ENCODE results near the gene ELOVL6.

ELOVL6 gene

GRCh38 chr4:110216129-110216528 lies 17.7 kb upstream of the ELOVL6 start:
- H3K36me3 ChIP-seq (ENCODE audit: insufficient read depth, low read depth, low read length) = no peaks in the 10 kb centered on the region
- H3K27me3 ChIP-seq (ENCODE audit: insufficient read depth, low read length) = no peaks in the 10 kb centered on the region
- peaks cover 6% of the 10 kb centered on the region; the same call in 1 of the 2 replicates for H3K4me1 ChIP-seq (ENCODE audit: insufficient read depth, low read length)
- H3K4me3 ChIP-seq (ENCODE audit: low read length) = no peak overlapping the region
- no peak overlapping the region for H3K27ac ChIP-seq (ENCODE audit: low read length)
- no peak overlapping the region for H3K9ac ChIP-seq (ENCODE audit: low read depth, low read length)
- peaks cover 6% of the 10 kb centered on the region; the same call in 1 of the 2 replicates for H3K9me3 ChIP-seq (ENCODE audit: insufficient read depth, low read depth, low read length)

GRCh38 chr4:110211770-110212061 lies 13.3 kb upstream of the ELOVL6 start:
- H3K9me3 ChIP-seq (ENCODE audit: insufficient read depth, low read depth, low read length) = no peaks in the 10 kb centered on the region
- H3K4me3 ChIP-seq (ENCODE audit: low read length) = no peak overlapping the region
- H3K36me3 ChIP-seq (ENCODE audit: insufficient read depth, low read depth, low read length) = no peaks in the 10 kb centered on the region
- H3K27me3 ChIP-seq (ENCODE audit: insufficient read depth, low read length) = no peaks in the 10 kb centered on the region
- H3K9ac ChIP-seq (ENCODE audit: low read depth, low read length) = no peak overlapping the region
- peaks cover 6% of the 10 kb centered on the region; the same call in 1 of the 2 replicates for H3K4me1 ChIP-seq (ENCODE audit: insufficient read depth, low read length)
- no peak overlapping the region for H3K27ac ChIP-seq (ENCODE audit: low read length)

- no peak overlapping the region for H3K4me3 ChIP-seq (ENCODE audit: low read length)
- no peaks in the 10 kb centered on the region for H3K27me3 ChIP-seq (ENCODE audit: insufficient read depth, low read length)
- no peak overlapping the region for H3K9ac ChIP-seq (ENCODE audit: low read depth, low read length)
- H3K27ac ChIP-seq (ENCODE audit: low read length) = no peak overlapping the region
- H3K36me3 ChIP-seq (ENCODE audit: insufficient read depth, low read depth, low read length) = no peaks in the 10 kb centered on the region
- H3K9me3 ChIP-seq (ENCODE audit: insufficient read depth, low read depth, low read length) = no peaks in the 10 kb centered on the region
- peaks cover 6% of the 10 kb centered on the region; the same call in 1 of the 2 replicates for H3K4me1 ChIP-seq (ENCODE audit: insufficient read depth, low read length)
These were observed 12.8 kb upstream of the ELOVL6 start for GRCh38 chr4:110211007-110211769.

- no peak overlapping the region for H3K9ac ChIP-seq (ENCODE audit: low read depth, low read length)
These were observed 10.0 kb upstream of the ELOVL6 start for GRCh38 chr4:110208419-110208818.

GRCh38 chr4:110207233-110207632 lies 8.8 kb upstream of the ELOVL6 start:
- no peak overlapping the region for H3K27ac ChIP-seq (ENCODE audit: low read length)
- no peak overlapping the region for H3K4me3 ChIP-seq (ENCODE audit: low read length)
- peaks cover 6% of the 10 kb centered on the region; the same call in 1 of the 2 replicates for H3K4me1 ChIP-seq (ENCODE audit: insufficient read depth, low read length)
- no peaks in the 10 kb centered on the region for H3K27me3 ChIP-seq (ENCODE audit: insufficient read depth, low read length)
- H3K9ac ChIP-seq (ENCODE audit: low read depth, low read length) = no peak overlapping the region
- H3K36me3 ChIP-seq (ENCODE audit: insufficient read depth, low read depth, low read length) = no peaks in the 10 kb centered on the region
- H3K9me3 ChIP-seq (ENCODE audit: insufficient read depth, low read depth, low read length) = no peaks in the 10 kb centered on the region

More at GRCh38 chr4:110208419-110208818, 10.0 kb upstream of the ELOVL6 start:
- Histone ChIP-seq H3K4me1 (ENCODE audit: insufficient read depth, low read length) (peaks cover 6% of the 10 kb centered on the region; the same call in 1 of the 2 replicates), H3K27me3 (ENCODE audit: insufficient read depth, low read length) (no peaks in the 10 kb centered on the region), H3K4me3 (ENCODE audit: low read length) (no peak overlapping the region), H3K36me3 (ENCODE audit: insufficient read depth, low read depth, low read length) (no peaks in the 10 kb centered on the region), H3K9me3 (ENCODE audit: insufficient read depth, low read depth, low read length) (no peaks in the 10 kb centered on the region), H3K27ac (ENCODE audit: low read length) (no peak overlapping the region)

- no peaks in the 10 kb centered on the region for H3K9me3 ChIP-seq (ENCODE audit: insufficient read depth, low read depth, low read length)
- no peaks in the 10 kb centered on the region for H3K27me3 ChIP-seq (ENCODE audit: insufficient read depth, low read length)
- no peak overlapping the region for H3K9ac ChIP-seq (ENCODE audit: low read depth, low read length)
- peaks cover 4% of the 10 kb centered on the region; the same call in 1 of the 2 replicates for H3K4me1 ChIP-seq (ENCODE audit: insufficient read depth, low read length)
- H3K36me3 ChIP-seq (ENCODE audit: insufficient read depth, low read depth, low read length) = no peaks in the 10 kb centered on the region
- H3K4me3 ChIP-seq (ENCODE audit: low read length) = no peak overlapping the region
- no peak overlapping the region for H3K27ac ChIP-seq (ENCODE audit: low read length)
These were observed 3.6 kb upstream of the ELOVL6 start for GRCh38 chr4:110202024-110202423.

- Histone ChIP-seq H3K9me3 (ENCODE audit: insufficient read depth, low read depth, low read length) (no peaks in the 10 kb centered on the region), H3K4me1 (ENCODE audit: insufficient read depth, low read length) (peaks cover 4% of the 10 kb centered on the region; the same call in 1 of the 2 replicates), H3K4me3 (ENCODE audit: low read length) (no peak overlapping the region), H3K9ac (ENCODE audit: low read depth, low read length) (no peak overlapping the region), H3K27ac (ENCODE audit: low read length) (no peak overlapping the region), H3K36me3 (ENCODE audit: insufficient read depth, low read depth, low read length) (no peaks in the 10 kb centered on the region), H3K27me3 (ENCODE audit: insufficient read depth, low read length) (no peaks in the 10 kb centered on the region)
These were observed 3.1 kb upstream of the ELOVL6 start for GRCh38 chr4:110201502-110201901.

- no peaks in the 10 kb centered on the region for H3K27me3 ChIP-seq (ENCODE audit: insufficient read depth, low read length)
- no peaks in the 10 kb centered on the region for H3K9me3 ChIP-seq (ENCODE audit: insufficient read depth, low read depth, low read length)
- no peak overlapping the region for H3K27ac ChIP-seq (ENCODE audit: low read length)
- H3K36me3 ChIP-seq (ENCODE audit: insufficient read depth, low read depth, low read length) = 0 out of 2 replicates have a peak, but pooled peaks cover 3% of the 10 kb centered on the region
- H3K4me3 ChIP-seq (ENCODE audit: low read length) = no peak overlapping the region
- peaks cover 7% of the 10 kb centered on the region; the same call in 1 of the 2 replicates for H3K4me1 ChIP-seq (ENCODE audit: insufficient read depth, low read length)
- no peak overlapping the region for H3K9ac ChIP-seq (ENCODE audit: low read depth, low read length)
These were observed 2.3 kb upstream of the ELOVL6 start for GRCh38 chr4:110200689-110201088.

GRCh38 chr4:110198049-110198434 lies 373 bp downstream of the ELOVL6 start:
- Histone ChIP-seq H3K9me3 (ENCODE audit: insufficient read depth, low read depth, low read length) (no peaks in the 10 kb centered on the region), H3K9ac (ENCODE audit: low read depth, low read length) (peak overlapping the region; percentile 99), H3K27ac (ENCODE audit: low read length) (peak overlapping the region; percentile 97), H3K27me3 (ENCODE audit: insufficient read depth, low read length) (no peaks in the 10 kb centered on the region), H3K36me3 (ENCODE audit: insufficient read depth, low read depth, low read length) (peaks cover 19% of the 10 kb centered on the region; the same call in 1 of the 2 replicates), H3K4me1 (ENCODE audit: insufficient read depth, low read length) (peaks cover 22% of the 10 kb centered on the region; the same call in 1 of the 2 replicates), H3K4me3 (ENCODE audit: low read length) (peak overlapping the region; percentile 96)

- Histone ChIP-seq H3K27ac (ENCODE audit: low read length) (peak overlapping the region; percentile 97), H3K9me3 (ENCODE audit: insufficient read depth, low read depth, low read length) (no peaks in the 10 kb centered on the region), H3K9ac (ENCODE audit: low read depth, low read length) (peak overlapping the region; percentile 99), H3K36me3 (ENCODE audit: insufficient read depth, low read depth, low read length) (peaks cover 24% of the 10 kb centered on the region; the same call in 1 of the 2 replicates), H3K27me3 (ENCODE audit: insufficient read depth, low read length) (no peaks in the 10 kb centered on the region), H3K4me1 (ENCODE audit: insufficient read depth, low read length) (peaks cover 26% of the 10 kb centered on the region; the same call in 1 of the 2 replicates), H3K4me3 (ENCODE audit: low read length) (peak overlapping the region; percentile 96)
These were observed 829 bp downstream of the ELOVL6 start for GRCh38 chr4:110197529-110198042.

GRCh38 chr4:110196871-110197528 lies 1.4 kb downstream of the ELOVL6 start:
- H3K9ac ChIP-seq (ENCODE audit: low read depth, low read length) = peak overlapping the region; percentile 99
- H3K36me3 ChIP-seq (ENCODE audit: insufficient read depth, low read depth, low read length) = peaks cover 30% of the 10 kb centered on the region; the same call in 1 of the 2 replicates
- H3K27ac ChIP-seq (ENCODE audit: low read length) = peak overlapping the region; percentile 97

More at GRCh38 chr4:110196871-110197528, 1.4 kb downstream of the ELOVL6 start:
- no peaks in the 10 kb centered on the region for H3K27me3 ChIP-seq (ENCODE audit: insufficient read depth, low read length)
- peaks cover 26% of the 10 kb centered on the region; the same call in 1 of the 2 replicates for H3K4me1 ChIP-seq (ENCODE audit: insufficient read depth, low read length)
- peak overlapping the region; percentile 96 for H3K4me3 ChIP-seq (ENCODE audit: low read length)
- no peaks in the 10 kb centered on the region for H3K9me3 ChIP-seq (ENCODE audit: insufficient read depth, low read depth, low read length)

All from iPS-20b (cell line).